ENCODE data around the gene PDCD11.

DNA sequence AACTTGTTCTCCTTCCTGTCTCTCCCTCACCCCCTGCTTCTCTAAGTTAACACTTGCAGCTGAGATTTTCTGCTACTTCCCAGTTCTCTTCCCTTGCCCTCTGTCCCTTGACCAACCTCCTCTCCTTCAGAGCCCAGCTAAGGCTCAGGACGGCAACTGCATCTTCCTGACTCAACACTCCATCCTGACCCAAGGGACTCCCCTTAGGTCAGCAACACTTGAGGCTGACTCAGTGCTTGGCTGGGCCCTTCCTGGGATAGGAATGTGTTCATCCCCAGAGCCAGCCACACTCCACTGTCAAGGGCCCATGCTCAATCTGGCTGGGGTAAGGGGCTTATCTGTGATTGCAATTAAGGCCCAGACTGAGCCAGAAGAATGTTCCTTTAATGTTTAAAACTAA lies 52.3 kb downstream of the PDCD11 start:
- no peak for TF ChIP-seq SP1 (IDR thresholded peaks at IDR 0.05)
- TF ChIP-seq SUZ12 (IDR thresholded peaks at IDR 0.05), result no peak
- no peak for TF ChIP-seq CTBP1 (IDR thresholded peaks at IDR 0.05; ENCODE audit: borderline replicate concordance)
- TF ChIP-seq ZNF384 (IDR thresholded peaks at IDR 0.05), result no peak
